ENCODE measurements around the gene GALNT18.

GALNT18 gene

GRCh38 chr11:11253497-11253896, 368.3 kb downstream of the GALNT18 start:
- no peak for DNase-seq

DNA sequence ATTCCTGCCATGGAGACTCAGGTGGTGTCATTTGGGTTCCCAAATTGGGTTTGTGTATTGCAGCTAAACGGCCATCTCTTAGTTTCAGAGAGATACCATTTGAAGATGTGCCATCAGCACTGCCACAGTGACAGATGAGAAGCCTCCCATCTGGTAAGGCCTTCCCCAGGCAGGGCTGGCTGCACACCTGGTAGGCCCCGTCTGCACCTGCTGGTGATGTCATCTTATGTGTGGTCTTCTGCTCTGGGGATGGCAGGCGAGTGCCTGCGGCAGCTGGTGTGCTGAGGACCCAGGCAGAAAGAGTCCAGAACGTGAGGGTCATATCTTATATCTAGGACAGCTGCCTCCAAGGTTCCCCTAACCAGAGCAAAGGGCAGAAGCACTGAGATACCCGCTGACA, 369.4 kb downstream of the GALNT18 start:
- no peak for DNase-seq

- no peak for DNase-seq
Measured at GRCh38 chr11:11251394-11251970, 370.3 kb downstream of the GALNT18 start.

DNA sequence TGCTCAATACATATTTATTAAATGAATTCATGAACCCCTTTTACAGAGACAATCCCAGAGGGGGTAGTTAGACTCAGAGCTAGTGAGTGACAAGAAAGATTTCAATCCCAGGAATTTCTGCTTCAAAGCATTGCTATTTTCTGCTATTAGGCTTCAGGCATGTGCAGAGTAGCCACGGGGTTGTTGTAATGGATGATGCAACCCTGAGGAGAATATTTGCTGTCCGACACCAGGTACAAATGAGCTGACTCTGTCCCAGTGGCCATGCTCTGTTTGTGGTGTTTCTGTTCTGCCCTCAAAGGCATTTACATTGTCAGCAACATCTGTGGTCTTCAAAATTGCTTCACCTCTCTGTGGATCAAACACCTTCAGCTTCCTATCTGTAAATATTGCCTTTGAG, 371.3 kb downstream of the GALNT18 start:
- DNase-seq: no peak

DNA sequence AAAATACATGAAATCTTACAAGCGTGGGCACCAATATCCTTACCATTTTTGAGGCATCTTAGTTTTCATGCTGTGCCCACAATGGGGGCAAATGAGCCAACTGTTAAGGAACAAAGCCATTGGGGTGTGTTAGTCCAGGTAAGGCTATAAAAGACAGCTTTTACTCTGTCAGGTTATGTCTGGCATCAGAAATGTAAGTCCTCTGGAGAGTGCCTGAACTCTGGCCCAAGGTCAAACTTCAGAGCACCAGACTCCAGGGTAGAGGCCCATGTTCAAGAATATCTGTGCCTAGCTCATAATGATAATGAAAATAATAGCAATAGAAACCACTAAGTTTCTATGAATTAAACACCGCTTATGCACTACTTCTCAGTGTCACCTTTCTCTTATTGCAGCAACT, 374.2 kb downstream of the GALNT18 start:
- DNase-seq: no peak

GRCh38 chr11:11247086-11247485, 374.7 kb downstream of the GALNT18 start:
- no peak for DNase-seq

DNA sequence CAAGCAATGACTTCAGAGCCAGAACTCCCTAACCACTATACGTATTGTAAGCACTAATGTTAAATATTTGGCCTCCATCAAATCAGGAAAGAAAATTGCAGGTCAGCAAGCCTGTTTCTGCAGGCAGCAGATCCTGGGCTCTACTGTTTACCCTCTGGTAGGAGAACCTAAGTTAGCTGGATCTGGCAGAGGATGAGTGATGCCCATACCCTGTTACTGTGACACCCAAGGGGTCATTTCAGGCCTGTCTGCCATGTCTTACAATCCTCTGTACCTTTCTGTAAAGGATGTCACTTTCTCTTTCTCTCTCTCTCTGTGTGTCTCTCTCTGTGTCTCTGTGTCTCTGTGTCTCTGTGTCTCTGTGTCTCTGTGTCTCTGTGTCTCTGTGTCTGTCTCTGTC, 375.6 kb downstream of the GALNT18 start:
- no peak for DNase-seq

GRCh38 chr11:11245453-11245852, 376.4 kb downstream of the GALNT18 start:
- no peak for DNase-seq

- no peak for DNase-seq
Measured at GRCh38 chr11:11244470-11245080, 377.2 kb downstream of the GALNT18 start.

- no peak for DNase-seq
Measured at GRCh38 chr11:11243590-11244469, 378.0 kb downstream of the GALNT18 start.

DNA sequence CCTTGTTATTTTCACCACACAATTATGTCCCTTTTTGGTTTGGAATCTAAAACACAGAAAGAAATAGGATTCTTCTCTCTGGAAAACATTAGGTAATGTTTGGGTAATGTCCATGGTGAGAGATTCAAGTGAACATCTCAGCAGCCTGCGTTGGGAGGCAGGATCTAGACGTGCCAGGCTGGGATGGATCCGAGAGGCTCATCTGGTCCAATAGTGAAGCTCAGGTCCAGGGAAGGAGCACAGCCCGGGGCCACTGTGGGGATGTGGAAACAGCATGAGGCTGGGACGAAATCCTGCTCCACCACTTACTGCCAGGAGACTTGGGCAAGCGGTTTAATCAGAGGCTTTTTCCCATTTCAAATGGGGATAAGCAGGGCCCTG, 378.6 kb downstream of the GALNT18 start:
- no peak for DNase-seq

DNA sequence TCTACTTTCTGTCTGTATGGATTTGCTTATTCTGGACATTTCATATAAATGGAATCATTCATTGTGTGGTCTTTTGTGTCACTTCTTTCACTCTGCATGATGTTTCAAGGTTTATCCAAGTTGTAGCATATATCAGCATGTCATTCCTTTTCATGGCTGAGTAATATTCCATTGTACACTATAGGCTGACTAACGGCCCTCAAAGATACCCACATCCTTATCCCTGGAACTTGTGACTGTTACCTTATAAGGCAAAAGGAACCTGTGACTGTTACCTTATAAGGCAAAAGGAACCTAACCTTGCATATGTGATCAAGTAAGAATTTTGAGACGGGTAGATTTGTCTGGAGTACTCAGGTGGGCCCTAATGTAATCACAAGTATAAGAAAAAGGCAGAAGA, 380.5 kb downstream of the GALNT18 start:
- DNase-seq: no peak

GRCh38 chr11:11239959-11240358, 381.8 kb downstream of the GALNT18 start:
- no peak for DNase-seq

DNA sequence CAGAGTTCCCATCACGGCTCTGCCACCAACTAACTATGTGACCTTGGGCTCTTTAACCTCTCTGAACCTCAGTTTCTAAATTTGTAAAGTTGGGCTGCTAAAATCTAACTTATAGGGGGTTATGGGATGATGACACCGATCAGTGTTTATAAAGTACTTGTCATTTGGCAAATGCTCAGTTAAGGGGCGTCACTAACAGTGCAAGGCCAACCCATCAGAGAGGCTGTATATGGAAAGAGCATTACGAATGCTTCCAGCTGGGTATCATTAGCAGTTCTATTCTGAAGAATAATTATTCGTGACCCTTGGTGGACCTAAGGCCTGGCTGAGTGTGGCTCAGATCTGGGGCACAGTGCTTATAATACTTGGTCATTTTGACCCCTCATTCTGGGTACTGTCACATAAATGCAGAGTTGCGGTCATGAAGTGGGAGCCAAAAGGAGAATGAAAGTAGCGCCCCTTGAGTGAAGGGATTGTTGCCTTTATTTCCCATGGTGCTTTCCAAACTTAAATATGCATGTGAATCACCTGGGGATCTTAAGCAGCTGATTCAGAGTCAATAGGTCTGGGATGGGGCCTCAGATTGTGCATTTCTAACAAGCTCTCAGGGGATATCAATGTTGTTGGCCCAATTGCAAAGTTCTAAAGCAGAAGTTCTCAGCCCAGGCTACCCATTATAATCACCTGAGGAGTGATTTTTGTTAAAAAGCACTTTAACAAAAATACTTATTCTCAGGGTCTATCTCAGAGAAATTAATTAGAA, 384.6 kb downstream of the GALNT18 start:
- no peak for DNase-seq

DNA sequence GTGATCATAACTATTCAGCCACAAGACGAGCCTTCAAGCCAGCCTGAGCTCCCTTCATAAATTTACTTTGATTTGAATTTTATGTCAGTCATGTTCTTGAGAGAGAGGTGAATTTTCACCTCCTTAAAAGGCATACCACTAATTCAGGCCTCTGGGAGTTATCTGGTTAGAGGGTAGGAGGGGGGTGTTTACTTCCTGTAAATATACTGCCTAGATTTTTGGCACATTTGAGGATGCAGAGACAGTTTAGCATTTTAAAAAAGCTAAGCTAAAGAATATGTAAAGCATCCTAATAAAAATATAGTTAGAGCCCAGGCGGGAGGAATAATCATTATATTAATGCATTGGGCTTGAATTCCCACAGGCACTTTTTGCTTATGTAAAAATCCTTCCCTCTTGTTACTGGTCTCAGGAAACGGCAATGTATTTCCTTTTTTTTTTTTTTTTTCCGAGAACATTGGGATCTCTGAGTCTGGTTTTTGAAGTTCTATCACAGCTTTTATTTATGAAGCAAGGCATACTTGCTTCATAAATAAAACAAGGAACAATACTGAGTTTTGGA, 385.2 kb downstream of the GALNT18 start:
- no peak for DNase-seq

DNA sequence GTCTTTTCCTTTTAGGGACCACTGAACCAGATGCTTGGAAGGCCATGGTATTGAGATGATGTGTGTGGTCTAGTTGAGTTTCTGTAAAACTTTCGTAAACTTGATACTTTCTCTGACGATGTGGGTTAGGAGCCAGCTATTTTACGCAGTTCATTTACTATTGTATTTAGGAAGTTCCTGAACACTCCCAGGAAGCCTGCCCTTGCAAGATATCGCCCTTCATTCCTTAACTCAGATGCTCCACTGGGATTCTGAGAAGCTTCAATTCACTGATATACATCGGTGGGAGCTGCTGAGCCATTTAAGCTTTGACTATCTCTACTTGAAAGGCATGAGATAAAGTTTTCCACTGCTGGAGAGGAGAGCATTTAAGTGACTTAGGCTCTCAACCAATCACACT, 390.0 kb downstream of the GALNT18 start:
- DNase-seq: no peak

DNA sequence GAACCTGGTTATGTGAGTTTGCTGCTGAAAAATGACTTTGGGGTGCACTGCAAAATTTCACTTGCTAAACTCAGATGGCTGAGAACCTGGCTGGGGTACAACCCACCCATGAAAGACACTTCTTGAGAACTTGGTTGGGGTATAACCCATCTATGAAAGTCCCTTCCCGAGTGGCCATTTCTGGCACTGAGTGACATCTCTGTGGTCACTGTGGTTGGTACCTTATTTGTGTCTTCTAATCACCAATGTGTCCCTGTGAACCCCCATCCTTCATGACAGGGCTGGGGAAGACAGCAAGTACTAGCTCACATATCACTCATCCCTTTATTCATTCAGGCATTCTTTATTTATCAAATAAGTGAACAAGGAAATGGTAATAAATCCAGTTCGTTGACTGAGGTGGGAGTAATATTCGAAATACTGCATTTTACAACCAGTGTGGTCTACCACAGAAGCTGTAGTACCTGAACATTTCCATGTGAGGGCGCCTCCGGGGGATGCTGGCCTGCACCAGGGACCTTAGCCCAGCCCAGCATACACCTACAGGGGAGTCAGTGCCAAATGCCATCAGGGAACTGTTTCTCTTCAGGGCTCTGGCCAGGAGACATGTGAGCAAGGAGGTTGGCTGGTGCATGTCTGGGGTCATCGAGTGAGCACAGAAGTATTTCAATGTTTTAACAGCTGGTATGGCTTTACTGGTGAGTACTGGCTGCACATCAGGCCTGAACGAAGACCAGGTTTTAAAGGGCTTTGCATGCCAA, 390.8 kb downstream of the GALNT18 start:
- DNase-seq: no peak

GRCh38 chr11:11230087-11230486, 391.7 kb downstream of the GALNT18 start:
- DNase-seq: no peak

- DNase-seq: no peak
Measured at GRCh38 chr11:11229647-11230046, 392.2 kb downstream of the GALNT18 start.

DNA sequence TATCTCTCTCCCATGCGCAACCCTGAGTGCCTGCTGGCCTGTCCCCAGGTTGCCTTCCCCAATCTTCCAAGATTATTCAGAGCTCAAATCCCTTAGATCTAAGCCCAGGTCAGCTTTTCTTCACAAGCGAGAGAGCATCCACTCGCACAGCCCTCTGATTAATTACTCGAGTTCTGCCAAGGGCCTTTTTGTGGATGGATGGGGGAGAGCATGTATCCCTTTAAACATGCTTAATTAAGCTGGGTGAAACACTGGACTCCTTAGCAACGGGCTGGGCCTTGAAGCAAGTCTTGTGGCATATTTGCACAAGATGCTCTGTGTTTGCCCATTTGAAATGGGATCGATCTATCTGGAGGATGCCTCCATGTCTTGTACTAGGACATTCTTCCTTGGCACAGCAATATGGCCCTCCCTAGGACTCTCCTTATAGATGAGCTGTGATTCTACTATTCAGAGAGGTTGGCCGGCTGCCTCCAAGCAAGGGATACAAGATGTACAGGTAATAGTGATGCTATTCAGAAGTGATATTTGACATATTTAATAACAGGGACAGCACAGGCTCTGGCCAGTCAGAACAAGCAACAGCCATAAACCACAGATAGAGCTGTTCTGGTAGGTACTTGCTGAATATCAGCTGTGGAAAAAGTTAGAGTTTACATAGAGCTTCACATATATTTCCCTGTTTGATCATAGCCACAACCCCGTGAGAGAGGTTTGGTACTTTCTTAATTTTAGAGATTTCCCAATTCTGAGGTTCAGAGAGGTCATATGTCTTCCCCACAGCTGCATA, 394.3 kb downstream of the GALNT18 start:
- no peak for DNase-seq

Measured in NCI-H2227 treated with DMSO at 0.1 percent for 48 hours (cell line).